ENCODE results near the gene SP140. TPM values are rescaled to one million over a fixed set of nuclear protein-coding genes. Genes with fewer than 3 reads are reported as not detected.
A peak's percentile ranks its signal among the peaks of the same experiment; 100 is the strongest.

The SP140 gene
- total RNA-seq, 1 donor from 2014 or later, result 0.69 TPM

GRCh38 chr2:230208576-230208975, 17.0 kb upstream of the SP140 start:
- Mint-ChIP-seq H3K36me3 (ENCODE audit: insufficient read depth) (peaks cover 4% of the 10 kb centered on the region), H3K27ac (no peak overlapping the region), H3K9me3 (ENCODE audit: low read depth) (no peaks in the 10 kb centered on the region), H3K4me3 (ENCODE audit: low read depth) (no peak overlapping the region), H3K4me1 (ENCODE audit: low read depth) (no peaks in the 10 kb centered on the region), H3K27me3 (no peaks in the 10 kb centered on the region)
- no peak for TF ChIP-seq CTCF (IDR thresholded peaks at IDR 0.05; ENCODE audit: unreplicated experiment)
- DNase-seq (ENCODE audit: low spot score, unreplicated experiment), result no peak

GRCh38 chr2:230209422-230210051, 16.0 kb upstream of the SP140 start:
- DNase-seq (ENCODE audit: low spot score, unreplicated experiment), result no peak
- Mint-ChIP-seq H3K9me3 (ENCODE audit: low read depth) (no peaks in the 10 kb centered on the region), H3K36me3 (ENCODE audit: insufficient read depth) (peaks cover 4% of the 10 kb centered on the region), H3K4me3 (ENCODE audit: low read depth) (no peak overlapping the region), H3K27ac (no peak overlapping the region), H3K27me3 (no peaks in the 10 kb centered on the region), H3K4me1 (ENCODE audit: low read depth) (no peaks in the 10 kb centered on the region)
- TF ChIP-seq CTCF (IDR thresholded peaks at IDR 0.05; ENCODE audit: unreplicated experiment), result no peak

GRCh38 chr2:230216489-230216888, 9.0 kb upstream of the SP140 start:
- H3K4me1 Mint-ChIP-seq (ENCODE audit: low read depth), result peaks cover 10% of the 10 kb centered on the region
- H3K27ac Mint-ChIP-seq, result no peak overlapping the region
- no peaks in the 10 kb centered on the region for H3K9me3 Mint-ChIP-seq (ENCODE audit: low read depth)
- H3K4me3 Mint-ChIP-seq (ENCODE audit: low read depth), result no peak overlapping the region
- no peaks in the 10 kb centered on the region for H3K27me3 Mint-ChIP-seq
- TF ChIP-seq CTCF (IDR thresholded peaks at IDR 0.05; ENCODE audit: unreplicated experiment), result no peak
- no peak for DNase-seq (ENCODE audit: low spot score, unreplicated experiment)
- peaks cover 2% of the 10 kb centered on the region for H3K36me3 Mint-ChIP-seq (ENCODE audit: insufficient read depth)

GRCh38 chr2:230217424-230217823, 8.1 kb upstream of the SP140 start:
- Mint-ChIP-seq H3K27me3 (no peaks in the 10 kb centered on the region), H3K4me1 (ENCODE audit: low read depth) (peaks cover 10% of the 10 kb centered on the region), H3K36me3 (ENCODE audit: insufficient read depth) (peaks cover 2% of the 10 kb centered on the region), H3K4me3 (ENCODE audit: low read depth) (no peak overlapping the region), H3K9me3 (ENCODE audit: low read depth) (no peaks in the 10 kb centered on the region), H3K27ac (no peak overlapping the region)
- no peak for TF ChIP-seq CTCF (IDR thresholded peaks at IDR 0.05; ENCODE audit: unreplicated experiment)
- no peak for DNase-seq (ENCODE audit: low spot score, unreplicated experiment)

- no peaks in the 10 kb centered on the region for H3K9me3 Mint-ChIP-seq (ENCODE audit: low read depth)
- no peak overlapping the region for H3K27ac Mint-ChIP-seq
- H3K4me1 Mint-ChIP-seq (ENCODE audit: low read depth), result peaks cover 10% of the 10 kb centered on the region
- peak overlapping the region; percentile 20 for H3K4me3 Mint-ChIP-seq (ENCODE audit: low read depth)
- no peaks in the 10 kb centered on the region for H3K27me3 Mint-ChIP-seq
- H3K36me3 Mint-ChIP-seq (ENCODE audit: insufficient read depth), result peaks cover 2% of the 10 kb centered on the region
- DNase-seq (ENCODE audit: low spot score, unreplicated experiment), result no peak
- TF ChIP-seq CTCF (IDR thresholded peaks at IDR 0.05; ENCODE audit: unreplicated experiment), result no peak
Measured at GRCh38 chr2:230218421-230218820, 7.1 kb upstream of the SP140 start.

Measured in progenitor cell of endocrine pancreas (in vitro differentiated cells).